GM12878 (cell line): ENCODE data around the gene TTLL1. TPM values are rescaled to one million over a fixed set of nuclear protein-coding genes. Genes with fewer than 3 reads are reported as not detected.

Source experiments
- ATAC-seq: fragments of 200-7000 bp; cut with Tn5 transposase; 3 replicates; pipeline ENCODE4 v1.9.1; 2020; ENCODE audit warnings: mild to moderate bottlenecking, moderate library complexity
- BruUV-seq: library from RNA; stranded (reverse); fragments of 400-500 nt; replicated peaks from 2 replicates; lab custom pipeline; 2021; lab: Mats Ljungman, UMichigan
- CTCF ChIA-PET: fragments of 300-600 bp; sonication (Branson Sonifier 250); formaldehyde crosslinking; extraction: SDS; loops from one replicate; lab custom pipeline; 2021; ENCODE audit warnings: inconsistent platforms; lab: Yijun Ruan, JAX
- POLR2A ChIA-PET: fragments of 350-600 bp; formaldehyde crosslinking; extraction: SDS; loops from one replicate; lab custom pipeline; 2021; ENCODE audit warnings: inconsistent platforms; lab: Charles Lee
- RAD21 ChIA-PET: fragments of 300-600 bp; sonication (Branson Sonifier 250); formaldehyde crosslinking; loops from one replicate; lab custom pipeline; 2023; ENCODE audit warnings: antibody characterized with exemption; ENCODE audit not compliant: unreplicated experiment; lab: Charles Lee
- SMC1A ChIA-PET: fragments of 300-600 bp; sonication (Branson Sonifier 250); formaldehyde crosslinking; loops from one replicate; lab custom pipeline; 2023; ENCODE audit not compliant: unreplicated experiment, uncharacterized antibody; lab: Charles Lee
- DNase-seq: peaks from one replicate; pipeline ENCODE4 v3.0.0-alpha.2; 2011; ENCODE audit warnings: low read depth, low spot score
- FAIRE-seq: peaks from 3 replicates; lab custom pipeline; 2011; peaks lifted over from hg19 to GRCh38; lab: Jason Lieb, UNC
- H2AFZ ChIP-seq: 2 replicates; pipeline ENCODE4 v1.6.0; 2011; ENCODE audit warnings: low read depth, low read length, control low read depth; ENCODE audit not compliant: control insufficient read depth
- H3K27ac ChIP-seq: 2 replicates; pipeline ENCODE4 v1.5.1; 2011; ENCODE audit warnings: control low read depth; ENCODE audit not compliant: control insufficient read depth, insufficient read depth
- H3K27me3 ChIP-seq, 2 experiments: replicated peaks in 1 of 2; 2 replicates each; pipeline versions ENCODE4 v1.6.0 to v1.6.1; 2011; ENCODE audit warnings: low read length in 1 of 2; ENCODE audit not compliant: control insufficient read depth in 2 of 2, insufficient read depth in 2 of 2
- H3K36me3 ChIP-seq, 2 experiments: 2 replicates each; pipeline ENCODE4 v1.5.1; 2011; ENCODE audit warnings: low read length in 1 of 2; ENCODE audit not compliant: control insufficient read depth in 2 of 2, insufficient read depth in 2 of 2
- H3K4me1 ChIP-seq: 2 replicates; pipeline ENCODE4 v1.6.1; 2011; ENCODE audit warnings: mild to moderate bottlenecking, low read length, moderate library complexity, mixed read lengths; ENCODE audit not compliant: control insufficient read depth, insufficient read depth
- H3K4me2 ChIP-seq: 2 replicates; pipeline ENCODE4 v1.6.0; 2011; ENCODE audit warnings: control low read depth; ENCODE audit not compliant: control insufficient read depth, insufficient read depth
- H3K4me3 ChIP-seq: fragments of 200-600 bp; sonication (generic); 2 replicates; pipeline ENCODE4 v1.5.1; 2016
- H3K79me2 ChIP-seq: 2 replicates; pipeline ENCODE4 v1.6.0; 2011; ENCODE audit warnings: low read length; ENCODE audit not compliant: control insufficient read depth, insufficient read depth
- H3K9ac ChIP-seq: 2 replicates; pipeline ENCODE4 v1.8.0; 2011; ENCODE audit warnings: low read length, control low read depth, mixed read lengths; ENCODE audit not compliant: control insufficient read depth, insufficient read depth
- H3K9me3 ChIP-seq: replicated peaks from 3 replicates; pipeline ENCODE4 v1.5.1; 2011; ENCODE audit warnings: mild to moderate bottlenecking, low read length; ENCODE audit not compliant: control insufficient read depth, insufficient read depth
- H4K20me1 ChIP-seq: 2 replicates; pipeline ENCODE4 v1.6.0; 2011; ENCODE audit not compliant: control insufficient read depth, insufficient read depth
- E4F1 ChIP-seq: fragments of 450-650 bp; IDR thresholded peaks from 2 replicates; pipeline ENCODE4 v1.6.1; 2018; ENCODE audit warnings: borderline replicate concordance, mild to moderate bottlenecking; ENCODE audit not compliant: partially characterized antibody
- HDAC2 ChIP-seq: fragments of 200-600 bp; sonication (generic); IDR thresholded peaks from 2 replicates; pipeline ENCODE4 v1.6.1; 2017
- IKZF1 ChIP-seq: fragments of 450-650 bp; conservative IDR thresholded peaks from 2 replicates; pipeline ENCODE4 v1.6.1; 2017; ENCODE audit warnings: antibody characterized with exemption, mild to moderate bottlenecking
- IRF3 ChIP-seq: fragments of 450-650 bp; IDR thresholded peaks from 2 replicates; pipeline ENCODE4 v1.6.1; 2014; ENCODE audit warnings: mild to moderate bottlenecking
- NR2F1 ChIP-seq: fragments of 450-650 bp; conservative IDR thresholded peaks from 2 replicates; pipeline ENCODE4 v1.6.1; 2017; ENCODE audit warnings: mild to moderate bottlenecking
- SIN3A ChIP-seq: IDR thresholded peaks from 2 replicates; pipeline ENCODE4 v1.6.1; 2012; ENCODE audit warnings: low read depth, low read length, improper control_type of control experiment
- WRNIP1 ChIP-seq: IDR thresholded peaks from 2 replicates; pipeline ENCODE4 v1.6.1; 2011; ENCODE audit warnings: low read depth, low read length, improper control_type of control experiment, borderline replicate concordance
- ZBTB11 ChIP-seq: fragments of 450-650 bp; formaldehyde crosslinking; IDR thresholded peaks from 2 replicates; pipeline ENCODE4 v1.5.0; 2022; ENCODE audit warnings: mild to moderate bottlenecking, missing genetic modification characterization
- ZBTB4 ChIP-seq: fragments of 450-650 bp; formaldehyde crosslinking; IDR thresholded peaks from 2 replicates; pipeline ENCODE4 v1.4.0; 2022; ENCODE audit warnings: mild to moderate bottlenecking, moderate library complexity
- ZZZ3 ChIP-seq: IDR thresholded peaks from 2 replicates; pipeline ENCODE4 v1.6.1; 2011; ENCODE audit warnings: low read depth; ENCODE audit not compliant: control insufficient read depth, insufficient read length
- WGBS: methylation state at CpG from one replicate; pipeline ENCODE4 v1.1.6; 2016; ENCODE audit warnings: low lambda C conversion rate; ENCODE audit not compliant: insufficient replicate concordance, insufficient coverage; ENCODE audit errors: missing lambda C conversion rate; 5-methylcytosine and 5-hydroxymethylcytosine counted together
- in situ Hi-C: fragments of 300-500 bp; cut with MboI; formaldehyde crosslinking; loops from 9 replicates; pipeline ENCODE4 v1.14.3; 2018; ENCODE audit warnings: mixed read lengths
- intact Hi-C: fragments of 100-400 bp; cut with micrococcal nuclease; formaldehyde crosslinking; loops from one replicate; pipeline ENCODE4 v1.14.2; 2022; ENCODE audit not compliant: unreplicated experiment
- polyA plus RNA-seq, 11 experiments: library from polyadenylated mRNA; depleted of rRNA in 4 of 11; unstranded in 6 of 11; stranded (reverse) in 5 of 11; fragments of >200 nt; fragmentation: Nextera tagmentation in 4 of 11; fragmentation: Illumina TruSeq in 1 of 11; extraction: Ambion mirVana in 4 of 11; extraction: Trizol in 1 of 11; gene quantifications; 1 replicate in 1 of 11; 2 replicates in 10 of 11; pipeline versions ENCODE4 v1.2.1 to v1.2.3, GENCODE V29; 2011 to 2016; ENCODE audit warnings: inconsistent platforms in 2 of 11, missing spikeins in 2 of 11, low read depth in 1 of 11
- total RNA-seq, 4 experiments: library from RNA; depleted of rRNA in 3 of 4; stranded (reverse); fragments of >200 nt in 3 of 4; fragmentation: Illumina TruSeq in 1 of 4; extraction: Trizol in 1 of 4; gene quantifications; 2 replicates each; pipeline versions ENCODE4 v1.2.1 to v1.2.3, GENCODE V29; 2013 to 2021

Gene TTLL1
- total and polyA plus RNA-seq, 10 of the 15 experiments (the other 5 are each of a cell fraction or from before 2014, with no cell fraction given): 0.39 to 4.8 (median 3.2) TPM

GRCh38 chr22:43006016-43006505 is 83.1 kb downstream of the TTLL1 start (continued):
- TF ChIP-seq ZBTB4 (CRISPR knock-in tag): no peak

- Histone ChIP-seq H4K20me1 (no peaks in the 10 kb centered on the region; the same call in 1 of the 2 replicates), H3K36me3 (0 out of 4 replicates have a peak, but pooled peaks cover 0 to 3% of the 10 kb centered on the region in 2 experiments), H2AFZ (no peak overlapping the region), H3K4me2 (no peak overlapping the region), H3K9me3 (no peaks in the 10 kb centered on the region), H3K4me3 (no peak overlapping the region), H3K4me1 (peaks cover 47% of the 10 kb centered on the region), H3K79me2 (peaks cover 93% of the 10 kb centered on the region), H3K27ac (no peak overlapping the region; the same call in 1 of the 2 replicates), H3K9ac (no peak overlapping the region), H3K27me3 (no peaks in the 10 kb centered on the region)
- in situ Hi-C loops: no loop called here
- CTCF ChIA-PET: interaction anchor here (1.1 to 2.0 kb wide), 3 partner anchors 8 to 31 kb away, joined by 4 to 15 read pairs (median 4); no protein-coding TSS in a partner anchor
- SMC1A ChIA-PET: interaction anchor here (1.0 to 5.5 kb wide), 4 partner anchors 9 to 29 kb away, joined by 3 to 62 read pairs (median 7); partner anchors contain the start of gene PACSIN2
- DNase-seq (no peak), FAIRE-seq (no peak), ATAC-seq (no peak)
- intact Hi-C loops: no loop called here
- POLR2A ChIA-PET: interaction anchor here (1.2 to 6.1 kb wide), 3 partner anchors 9 to 13 kb away, joined by 3 to 63 read pairs (median 4); partner anchors contain the start of gene PACSIN2
- RAD21 ChIA-PET: interaction anchor here (1.2 to 1.5 kb wide), 2 partner anchors 8 to 137 kb away, joined by 4 to 11 read pairs; no protein-coding TSS in a partner anchor
- BruUV-seq: no TSS peak
- WGBS: 63% methylated on average over 2 of the region's 2 CpGs
- TF ChIP-seq ZBTB11 (CRISPR knock-in tag): no peak
- TF ChIP-seq SIN3A: no peak
- no peak for TF ChIP-seq IKZF1
- TF ChIP-seq E4F1: no peak
- no peak for TF ChIP-seq ZZZ3
- TF ChIP-seq WRNIP1: no peak
- TF ChIP-seq IRF3: no peak
- no peak for TF ChIP-seq NR2F1
- TF ChIP-seq HDAC2: no peak
Measured at GRCh38 chr22:43005106-43005505, 84.1 kb downstream of the TTLL1 start.
